ENCODE results near the gene ERLIN1.
"Not testable (repeated sequence)": the region's sequence is repeated elsewhere in the genome, so short reads cannot be mapped to it uniquely, and the experiment has no call there.

The ERLIN1 gene

GRCh38 chr10:100133801-100134200 lies 52.0 kb downstream of the ERLIN1 start:
- no peak for DNase-seq (ENCODE audit: low read depth in 2 of 2)

DNA sequence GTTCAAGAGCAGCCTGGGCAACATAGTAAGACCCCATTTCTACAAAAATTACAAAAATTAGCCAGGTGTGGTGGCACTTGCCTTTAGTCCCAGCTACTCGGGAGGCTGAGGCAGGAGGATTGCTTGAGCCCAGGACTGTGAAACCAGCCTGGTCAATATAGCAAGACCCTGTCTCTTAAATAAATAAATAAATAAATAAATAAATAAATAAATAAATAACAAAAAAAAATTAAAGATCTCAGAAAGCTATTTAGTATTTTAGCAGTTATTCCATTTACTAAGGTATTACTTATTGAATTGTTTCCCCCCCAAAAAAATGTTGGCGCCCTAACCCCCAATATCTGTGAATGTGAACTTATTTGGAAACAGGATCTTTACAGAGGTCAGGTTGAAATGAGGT lies 53.4 kb downstream of the ERLIN1 start:
- DNase-seq (ENCODE audit: low read depth in 2 of 2) = no peak

DNA sequence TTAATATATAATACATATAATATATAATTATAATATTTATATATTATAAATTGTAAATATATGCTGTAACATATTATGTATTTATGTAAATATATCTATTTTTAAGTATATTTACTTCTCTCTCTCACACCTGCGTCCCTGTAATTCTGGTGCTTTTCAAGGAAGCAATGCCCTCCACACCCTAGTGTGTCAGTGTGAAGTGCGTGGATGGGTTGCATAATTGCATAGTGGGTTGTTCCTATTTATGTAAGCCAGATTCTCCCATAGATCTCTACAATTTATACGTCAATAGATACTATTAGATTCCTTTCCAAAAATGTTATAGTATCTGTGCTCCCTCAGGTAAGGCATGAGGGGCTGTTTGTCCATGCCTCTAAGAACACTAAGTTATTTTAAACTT lies 54.3 kb downstream of the ERLIN1 start:
- DNase-seq (ENCODE audit: low read depth in 2 of 2) = no peak

DNA sequence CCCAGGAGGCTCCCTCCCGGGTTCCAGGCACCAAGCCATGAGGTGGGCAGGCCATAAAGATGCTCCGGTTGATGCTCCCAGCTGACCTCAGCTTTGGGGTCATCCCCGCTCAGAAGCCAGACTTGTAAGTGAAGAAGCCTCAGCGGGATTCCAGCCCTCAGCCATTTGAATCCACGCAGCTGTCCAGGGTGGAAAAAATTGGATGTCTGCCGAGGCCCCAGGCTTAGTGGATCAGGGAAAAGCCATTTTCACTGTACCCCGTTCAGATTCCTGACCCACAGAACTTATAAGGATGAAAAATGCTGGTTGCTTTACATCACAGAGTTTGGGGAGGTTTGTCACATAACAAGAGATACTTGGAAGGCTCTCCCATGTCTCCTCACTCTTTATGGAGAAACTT lies 55.0 kb downstream of the ERLIN1 start:
- DNase-seq (ENCODE audit: low read depth in 2 of 2) = no peak

GRCh38 chr10:100129424-100129823 lies 56.4 kb downstream of the ERLIN1 start:
- no peak for DNase-seq (ENCODE audit: low read depth in 2 of 2)

DNA sequence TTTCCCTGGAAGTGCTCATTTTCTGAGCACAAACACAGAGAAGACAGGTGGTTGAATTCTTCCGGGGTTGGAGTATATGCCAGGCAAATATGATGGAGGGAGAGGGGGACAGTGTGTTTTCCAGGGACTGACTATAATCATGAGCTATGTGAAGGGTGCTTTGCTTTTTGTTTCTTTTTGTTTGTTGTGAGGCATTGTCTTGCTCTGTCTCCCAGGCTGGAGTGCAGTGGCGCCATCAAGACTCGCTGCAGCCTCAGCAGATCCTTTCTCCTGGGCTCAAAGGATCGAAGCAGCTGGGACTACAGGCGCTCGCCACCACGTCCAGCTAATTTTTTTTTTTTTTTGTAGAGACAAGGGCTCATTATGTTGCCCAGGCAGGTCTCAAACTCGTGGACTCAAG lies 56.9 kb downstream of the ERLIN1 start:
- no peak for DNase-seq (ENCODE audit: low read depth in 2 of 2)

DNA sequence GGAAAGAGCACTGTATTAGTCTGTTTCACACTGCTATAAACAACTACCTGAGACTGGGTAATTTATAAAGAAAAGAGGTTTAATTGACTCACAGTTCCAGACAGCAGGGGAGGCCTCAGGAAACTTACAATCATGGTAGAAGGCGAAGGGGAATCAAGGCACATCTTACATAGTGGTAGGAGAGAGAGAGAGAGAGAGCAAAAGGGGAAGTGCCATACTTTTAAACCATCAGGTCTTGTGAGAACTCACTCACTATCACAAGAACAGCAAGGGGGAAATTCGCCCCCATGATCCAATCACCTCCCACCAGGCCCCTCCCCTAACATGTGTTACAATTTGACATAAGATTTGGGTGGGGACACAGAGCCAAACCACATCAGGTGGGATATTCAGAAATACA lies 60.5 kb downstream of the ERLIN1 start:
- not testable (repeated sequence) for DNase-seq (ENCODE audit: low read depth in 2 of 2)

- DNase-seq (ENCODE audit: low read depth in 2 of 2) = no peak
These were observed 61.7 kb downstream of the ERLIN1 start for GRCh38 chr10:100124097-100124496.

DNA sequence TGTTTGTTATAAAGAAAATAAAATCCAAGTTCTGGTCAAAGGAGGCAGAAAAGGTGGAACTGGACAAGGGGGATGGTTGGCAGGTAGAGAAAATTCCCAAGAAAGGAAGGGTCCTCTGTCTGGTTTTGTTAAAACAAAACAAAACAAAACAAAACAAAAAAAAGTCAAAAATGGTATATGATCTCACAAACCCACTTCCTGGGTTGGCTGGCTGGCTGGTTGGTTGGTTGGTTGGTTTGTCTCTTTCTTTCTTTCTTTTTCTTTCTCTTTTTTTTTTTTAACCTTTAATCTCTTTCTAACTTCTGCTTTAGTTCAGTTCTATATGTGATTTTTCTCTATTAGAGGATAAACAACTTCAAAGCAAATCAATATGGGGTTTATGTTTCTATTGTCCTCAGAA lies 63.0 kb downstream of the ERLIN1 start:
- no peak for DNase-seq (ENCODE audit: low read depth in 2 of 2)

DNA sequence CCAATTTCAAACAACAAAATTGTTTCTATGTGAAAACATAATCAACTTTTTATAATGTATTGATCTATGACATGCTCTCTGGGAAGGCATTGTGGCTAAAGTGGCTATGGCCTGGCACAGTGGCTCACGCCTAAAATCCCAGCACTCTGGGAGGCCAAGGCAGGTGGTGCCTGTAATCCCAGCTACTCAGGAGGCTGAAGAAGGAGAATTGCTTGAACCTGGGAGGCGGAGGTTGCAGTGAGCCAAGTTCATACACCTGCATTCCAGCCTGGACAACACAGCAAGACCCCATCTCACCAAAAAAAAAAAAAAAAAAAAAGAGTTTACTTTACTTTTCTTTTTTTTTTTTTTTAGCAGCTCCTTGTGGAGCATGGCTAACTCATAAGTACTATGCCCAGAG lies 65.3 kb downstream of the ERLIN1 start:
- no peak for DNase-seq (ENCODE audit: low read depth in 2 of 2)

DNA sequence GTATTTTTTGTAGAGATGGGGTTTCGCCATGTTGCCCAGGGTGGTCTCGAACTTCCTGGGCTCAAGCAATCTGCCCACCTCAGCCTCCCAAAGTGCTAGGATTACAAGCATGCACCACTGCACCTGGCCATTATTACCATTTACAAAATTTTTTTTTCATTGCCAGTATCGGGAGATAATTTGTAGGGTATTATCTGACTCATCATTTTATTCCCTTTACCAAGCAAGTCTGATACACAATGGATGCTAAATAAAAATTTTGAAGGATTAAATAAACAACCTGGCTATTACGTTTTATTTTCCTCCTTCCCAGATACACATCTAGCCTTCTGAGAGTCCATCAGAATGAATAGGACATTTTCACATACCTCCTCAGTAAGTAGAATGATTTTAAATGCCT lies 66.1 kb downstream of the ERLIN1 start:
- DNase-seq (ENCODE audit: low read depth in 2 of 2) = no peak

DNA sequence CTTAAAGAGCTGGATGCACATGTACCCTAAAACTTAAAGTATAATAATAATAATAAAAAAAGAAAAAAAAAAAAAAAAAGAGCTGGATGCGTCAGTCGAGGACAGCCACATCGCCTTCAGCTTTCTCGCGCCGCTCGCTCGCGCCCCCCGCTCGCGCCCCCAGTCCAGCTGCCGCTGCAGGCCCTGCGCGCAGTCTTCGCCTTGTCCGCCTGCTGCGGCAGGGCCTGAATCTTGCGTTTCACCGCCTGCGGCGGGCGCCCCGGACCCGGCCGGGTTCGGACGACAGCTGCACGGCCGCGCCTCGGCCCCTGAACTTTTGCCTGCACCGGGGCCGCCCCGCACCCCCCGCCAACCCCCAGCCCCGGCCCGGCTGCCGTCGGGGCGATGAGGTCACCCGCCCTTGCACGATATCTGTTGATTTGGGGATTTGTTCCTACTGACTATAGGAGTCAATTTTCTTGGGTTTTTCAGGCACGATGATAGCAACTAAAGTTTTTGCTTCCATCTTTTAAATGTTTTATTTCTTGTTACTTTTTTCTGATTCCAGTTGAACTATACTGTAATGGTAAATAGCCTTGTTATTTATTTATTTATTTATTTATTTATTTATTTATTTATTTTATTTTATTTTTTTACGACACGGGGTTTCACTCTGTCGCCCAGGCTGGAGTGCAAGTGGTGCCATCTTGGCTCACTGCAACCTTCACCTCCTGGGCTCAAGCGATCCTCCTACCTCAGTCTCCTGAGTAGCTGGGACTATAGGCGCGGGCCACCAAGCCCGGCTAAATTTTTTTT lies 70.7 kb downstream of the ERLIN1 start:
- DNase-seq (ENCODE audit: low read depth in 2 of 2) = no peak

- DNase-seq (ENCODE audit: low read depth in 2 of 2) = no peak
These were observed 71.4 kb downstream of the ERLIN1 start for GRCh38 chr10:100114460-100114859.

DNA sequence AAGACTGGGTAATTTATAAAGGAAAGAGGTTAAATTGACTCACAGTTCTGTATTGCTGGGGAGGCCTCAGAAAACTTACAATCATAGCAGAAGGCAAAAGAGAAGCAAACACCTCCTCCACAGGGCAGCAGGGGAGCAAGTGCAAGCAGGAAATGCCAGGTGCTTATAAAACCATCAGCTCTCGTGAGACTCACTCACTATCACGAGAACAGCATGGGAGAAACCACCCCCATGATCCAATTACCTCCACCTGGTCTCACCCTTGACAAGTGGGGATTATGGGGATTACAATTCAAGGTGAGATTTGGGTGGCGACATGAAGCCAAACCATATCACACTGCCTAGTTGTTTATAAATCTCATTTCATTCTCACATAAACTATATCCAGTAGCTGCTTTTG lies 76.2 kb downstream of the ERLIN1 start:
- DNase-seq (ENCODE audit: low read depth in 2 of 2) = no peak

GRCh38 chr10:100106865-100107264 lies 79.0 kb downstream of the ERLIN1 start:
- DNase-seq (ENCODE audit: low read depth in 2 of 2) = no peak

DNA sequence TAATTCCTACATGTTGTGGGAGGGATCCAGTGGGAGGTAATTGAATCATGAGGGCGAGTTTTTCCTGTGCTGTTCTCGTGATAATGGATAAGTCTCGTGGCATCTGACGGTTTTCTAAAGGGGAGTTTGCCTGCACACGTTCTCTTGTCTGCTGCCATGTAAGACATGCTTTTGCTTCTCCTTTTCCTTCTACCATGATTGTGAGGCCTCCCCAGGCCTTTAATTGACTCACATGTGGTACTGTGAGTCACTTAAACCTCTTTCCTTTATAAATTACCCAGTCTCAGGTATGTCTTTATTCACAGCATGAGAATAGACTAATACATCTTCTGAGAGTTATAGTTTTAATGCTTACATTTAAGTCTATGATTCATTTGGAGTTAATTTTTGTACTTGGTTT lies 81.5 kb downstream of the ERLIN1 start:
- DNase-seq (ENCODE audit: low read depth in 2 of 2) = no peak

GRCh38 chr10:100103581-100103980 lies 82.2 kb downstream of the ERLIN1 start:
- no peak for DNase-seq (ENCODE audit: low read depth in 2 of 2)

DNA sequence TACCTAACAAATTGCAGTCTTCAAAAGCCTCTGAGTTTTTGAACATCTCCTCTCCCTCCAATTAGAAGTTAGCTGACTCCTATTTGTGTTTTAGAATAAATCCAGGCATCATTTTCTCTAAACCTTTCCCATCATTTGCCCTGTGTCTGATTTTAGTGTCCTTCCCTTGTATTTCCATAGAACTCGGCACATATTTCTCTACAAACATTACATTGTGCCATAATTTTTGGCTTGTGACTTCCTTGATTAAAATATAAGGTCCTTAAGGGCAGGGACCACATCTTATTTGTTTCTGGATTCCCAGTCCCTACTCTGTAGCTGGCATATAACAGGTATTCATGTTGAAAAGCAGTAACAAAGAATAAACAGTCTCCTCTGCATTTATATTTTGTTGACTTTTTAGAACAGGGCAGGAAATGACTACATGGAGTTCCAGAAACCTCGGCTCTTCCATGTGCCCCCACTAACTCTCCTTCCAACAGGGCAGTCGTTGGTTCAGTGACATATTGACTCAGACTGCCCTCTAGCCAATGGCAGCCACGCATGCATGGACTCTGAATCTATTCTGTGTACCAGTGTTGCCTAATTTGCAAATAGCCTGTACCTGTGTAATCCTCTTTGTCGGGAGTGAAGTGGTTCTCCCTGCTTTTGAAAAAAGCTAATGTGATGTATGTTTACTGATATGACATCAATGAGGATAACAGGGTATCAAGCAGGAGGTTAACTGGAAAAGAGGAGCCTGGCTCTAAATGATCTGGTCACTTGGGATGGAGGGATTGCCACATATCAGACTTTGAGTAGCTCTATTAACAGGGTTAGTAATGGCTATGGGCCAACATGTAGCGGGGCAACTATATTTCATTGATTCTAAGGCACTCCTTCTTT lies 84.4 kb downstream of the ERLIN1 start:
- DNase-seq (ENCODE audit: low read depth in 2 of 2) = no peak

DNA sequence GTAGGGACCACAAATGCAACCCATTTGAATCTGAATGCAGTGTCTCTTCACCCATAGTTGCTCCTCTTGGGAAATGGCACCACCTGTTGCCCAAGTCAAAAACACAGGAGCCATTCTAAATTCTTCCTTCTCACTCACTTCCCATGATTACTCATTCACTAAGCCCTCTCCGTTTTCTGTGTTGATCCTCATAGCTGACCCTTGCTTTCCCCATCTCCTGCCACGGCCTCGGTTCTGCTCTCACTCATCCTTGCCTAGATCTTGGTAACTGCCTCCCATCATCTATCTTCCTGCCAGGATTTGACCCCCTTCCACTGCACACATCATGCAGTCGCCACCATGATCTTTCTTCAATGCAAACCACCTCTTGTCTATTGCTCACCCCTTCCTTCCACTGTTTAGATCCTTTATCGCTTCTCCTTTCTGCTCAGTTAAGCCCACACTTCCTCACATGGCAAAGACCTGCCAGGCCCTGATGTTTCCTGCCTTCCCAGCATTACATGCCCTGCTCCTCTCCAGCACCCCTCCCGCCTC lies 85.1 kb downstream of the ERLIN1 start:
- DNase-seq (ENCODE audit: low read depth in 2 of 2) = no peak
